AG09309 (cell line): ENCODE measurements around the gene CCDC40.

Experiments used
- DNase-seq: peaks from one replicate; pipeline ENCODE4 v3.0.0-alpha.2; 2010; ENCODE audit warnings: low read depth
- H3K4me3 ChIP-seq: 2 replicates; pipeline ENCODE4 v1.5.1; 2011; ENCODE audit warnings: mild to moderate bottlenecking, low read depth, low read length, moderate library complexity; ENCODE audit not compliant: control insufficient read depth
- TF ChIP-seq, protein P1 (sequence below): IDR thresholded peaks from 2 replicates; pipeline ENCODE4 v1.5.1; 2011; ENCODE audit warnings: mild to moderate bottlenecking, low read depth, low read length, inconsistent platforms; ENCODE audit not compliant: insufficient read depth, control insufficient read depth; ENCODE audit errors: missing control alignments

The CCDC40 gene

DNA sequence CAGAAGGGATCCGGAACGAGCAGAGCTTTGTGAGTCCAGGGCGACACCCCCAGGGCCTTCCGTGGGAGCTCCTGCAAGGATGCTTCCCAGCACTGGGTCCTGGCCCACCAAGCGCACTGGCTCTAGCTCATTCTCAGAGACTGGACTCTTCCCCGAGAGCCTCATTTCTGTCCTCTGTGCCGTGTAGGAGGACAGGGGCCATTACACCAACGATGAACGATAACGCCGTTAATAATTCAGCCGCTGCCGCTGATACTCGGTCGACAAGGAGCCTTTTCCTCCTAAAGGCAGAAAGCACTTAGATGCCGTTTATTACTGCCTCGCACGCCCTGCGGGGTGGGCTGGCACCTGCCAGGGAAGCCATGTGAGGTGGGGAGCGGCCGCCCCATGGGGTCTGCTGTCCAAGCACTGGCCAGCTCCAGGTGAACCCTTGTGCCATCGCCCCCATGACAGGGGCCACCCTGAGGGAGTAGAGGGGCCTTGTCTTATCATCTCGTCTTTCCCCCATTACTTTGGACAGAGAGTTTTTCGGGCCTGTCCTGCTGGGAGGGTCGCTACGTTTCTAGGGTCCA lies 34.3 kb upstream of the CCDC40 start:
- DNase-seq = no peak
- TF ChIP-seq, protein P1, sequence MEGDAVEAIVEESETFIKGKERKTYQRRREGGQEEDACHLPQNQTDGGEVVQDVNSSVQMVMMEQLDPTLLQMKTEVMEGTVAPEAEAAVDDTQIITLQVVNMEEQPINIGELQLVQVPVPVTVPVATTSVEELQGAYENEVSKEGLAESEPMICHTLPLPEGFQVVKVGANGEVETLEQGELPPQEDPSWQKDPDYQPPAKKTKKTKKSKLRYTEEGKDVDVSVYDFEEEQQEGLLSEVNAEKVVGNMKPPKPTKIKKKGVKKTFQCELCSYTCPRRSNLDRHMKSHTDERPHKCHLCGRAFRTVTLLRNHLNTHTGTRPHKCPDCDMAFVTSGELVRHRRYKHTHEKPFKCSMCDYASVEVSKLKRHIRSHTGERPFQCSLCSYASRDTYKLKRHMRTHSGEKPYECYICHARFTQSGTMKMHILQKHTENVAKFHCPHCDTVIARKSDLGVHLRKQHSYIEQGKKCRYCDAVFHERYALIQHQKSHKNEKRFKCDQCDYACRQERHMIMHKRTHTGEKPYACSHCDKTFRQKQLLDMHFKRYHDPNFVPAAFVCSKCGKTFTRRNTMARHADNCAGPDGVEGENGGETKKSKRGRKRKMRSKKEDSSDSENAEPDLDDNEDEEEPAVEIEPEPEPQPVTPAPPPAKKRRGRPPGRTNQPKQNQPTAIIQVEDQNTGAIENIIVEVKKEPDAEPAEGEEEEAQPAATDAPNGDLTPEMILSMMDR = no peak
- H3K4me3 ChIP-seq = no peak overlapping the region

DNA sequence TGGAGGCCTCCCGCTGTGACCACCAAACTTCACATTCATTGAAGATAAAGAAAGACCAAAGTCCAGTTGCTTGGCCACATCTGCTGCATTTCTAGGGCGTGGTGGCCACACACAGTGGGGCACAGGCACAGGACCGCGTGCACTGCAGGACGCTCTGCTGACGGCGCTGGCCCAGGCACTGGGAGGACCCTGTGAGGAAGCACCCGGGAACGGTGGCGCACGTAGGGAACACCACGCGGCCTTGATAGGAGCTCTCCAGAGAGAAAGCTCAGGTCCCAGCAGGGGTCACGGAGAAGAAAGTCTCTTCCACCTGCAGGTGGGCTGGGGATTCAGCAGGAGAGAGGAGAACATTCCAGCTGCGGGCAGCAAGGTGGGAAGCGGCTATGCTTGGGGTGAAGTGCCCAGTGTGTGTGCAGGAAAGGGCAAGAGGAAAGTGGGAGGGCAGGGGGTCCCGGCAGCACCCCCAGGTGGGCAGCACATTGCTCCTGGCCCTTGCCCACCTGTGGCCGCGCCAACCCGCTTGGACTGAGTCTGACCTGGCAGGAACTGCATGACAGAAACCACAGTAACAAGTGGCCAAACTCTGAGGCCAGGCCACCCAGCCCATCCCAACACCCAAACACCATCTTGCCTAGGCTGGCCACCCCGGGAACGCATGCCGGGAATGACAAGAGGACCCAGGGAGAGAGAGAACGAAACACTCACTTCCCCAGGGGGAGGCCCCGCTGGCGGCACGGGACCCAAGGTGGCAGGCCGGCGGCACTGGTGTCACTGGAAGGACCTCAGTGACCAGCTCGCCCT lies 33.6 kb upstream of the CCDC40 start:
- TF ChIP-seq, protein P1 = no peak
- DNase-seq = no peak
- H3K4me3 ChIP-seq = no peak overlapping the region

DNA sequence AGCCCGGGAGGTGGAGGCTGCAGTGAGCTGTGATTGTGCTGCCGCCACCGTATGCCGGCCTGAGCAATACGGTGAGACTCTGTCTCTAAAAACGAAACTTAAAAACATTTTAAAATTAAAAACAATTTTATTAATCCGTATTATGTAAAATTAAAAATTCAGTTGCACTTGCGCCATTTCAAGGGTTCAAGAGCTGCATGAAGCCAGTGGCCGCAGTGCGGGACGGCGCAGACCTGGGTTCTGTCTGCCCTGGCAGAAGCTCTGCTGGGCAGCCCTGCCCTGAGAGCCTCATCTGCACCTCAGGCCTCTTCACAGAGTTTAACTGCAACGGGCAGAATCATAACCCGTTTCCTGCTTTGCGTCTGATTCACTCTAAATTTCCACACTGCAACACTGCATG lies 32.5 kb upstream of the CCDC40 start:
- TF ChIP-seq, protein P1 = no peak
- DNase-seq = no peak
- H3K4me3 ChIP-seq = no peak overlapping the region

DNA sequence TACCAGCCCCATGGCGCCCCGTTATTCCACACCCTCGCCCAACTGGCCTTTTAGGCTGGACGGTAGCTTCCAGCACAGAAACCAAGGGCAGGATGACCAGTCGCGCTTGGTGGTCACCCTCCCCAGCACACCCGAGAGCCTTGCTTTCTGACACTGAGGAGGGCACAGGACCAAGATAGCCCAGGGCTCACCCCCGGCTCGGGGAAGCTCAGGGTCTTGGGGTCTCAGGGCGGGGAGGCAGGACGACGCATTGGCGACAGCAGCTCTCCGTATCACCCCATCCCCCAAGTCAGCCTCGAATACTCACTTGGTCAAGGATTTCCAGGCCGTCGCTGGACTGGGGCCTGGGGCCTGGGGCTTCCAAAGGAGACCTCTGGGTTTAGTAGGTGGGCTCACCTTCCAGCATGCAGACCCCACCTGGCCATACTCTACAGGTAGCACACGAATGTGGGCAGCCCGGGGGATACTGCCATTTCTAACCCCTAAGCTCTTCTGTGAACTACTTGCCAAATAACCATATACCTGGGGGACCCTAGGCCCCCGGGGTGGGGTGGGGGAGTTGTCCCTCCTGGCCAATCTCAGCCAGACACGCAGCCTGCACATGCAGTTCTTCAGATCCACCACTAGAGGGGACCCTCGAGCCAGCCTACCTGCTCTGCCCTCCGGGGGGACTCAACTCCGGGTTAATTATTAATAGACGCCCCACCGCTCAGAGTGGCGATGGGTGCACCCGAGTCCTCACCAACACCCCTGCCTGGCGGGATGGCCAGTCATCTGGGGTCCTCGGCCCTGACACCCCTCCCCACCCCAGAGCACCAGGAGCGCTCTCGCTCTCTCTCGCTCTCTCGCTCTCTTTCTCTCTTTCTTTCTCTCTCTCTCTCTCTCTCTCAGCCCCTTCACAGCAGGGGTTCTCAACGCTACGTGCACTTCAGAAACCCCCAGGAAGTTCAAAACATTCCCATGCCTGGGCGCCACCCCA lies 30.8 kb upstream of the CCDC40 start:
- no peak overlapping the region for H3K4me3 ChIP-seq
- TF ChIP-seq, protein P1 = peak; percentile 97
- no peak for DNase-seq

DNA sequence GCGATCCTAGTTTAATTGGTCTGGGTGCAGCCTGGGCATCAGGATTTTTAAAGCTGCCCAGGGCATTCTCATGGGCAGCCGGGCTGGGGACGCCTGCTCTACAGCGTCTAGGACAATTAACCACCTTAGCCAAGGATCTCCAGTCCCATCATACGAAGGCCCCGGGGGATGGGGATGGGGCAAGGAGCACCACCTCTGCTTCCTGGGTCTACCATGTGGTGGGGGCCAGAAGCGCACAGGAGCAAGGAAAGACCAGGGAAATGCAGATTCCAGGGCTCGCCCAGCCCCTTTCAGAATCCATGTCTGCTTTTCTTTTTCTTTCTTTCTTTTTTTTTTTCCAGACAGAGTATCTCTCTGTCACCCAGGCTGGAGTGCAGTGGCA lies 30.1 kb upstream of the CCDC40 start:
- H3K4me3 ChIP-seq = no peak overlapping the region
- no peak for DNase-seq
- TF ChIP-seq, protein P1 = no peak
